Naive thymus-derived CD8-positive, alpha-beta T cell (primary cell): Measurements from ENCODE around the gene KRTAP4-16. TPM values are rescaled to one million over a fixed set of nuclear protein-coding genes. Genes with fewer than 3 reads are reported as not detected.
A peak's percentile ranks its signal among the peaks of the same experiment; 100 is the strongest.
"Not testable (repeated sequence)": the region's sequence is repeated elsewhere in the genome, so short reads cannot be mapped to it uniquely, and the experiment has no call there.

Source experiments
- ATAC-seq, 2 donors: fragments of 150-1000 bp; cut with Tn5 transposase in 1 of 2; sonication (Bioruptor Pico), chemical (Tn5 transposase) in 1 of 2; 1 replicate in 1 of 2; 2 replicates in 1 of 2; pipeline ENCODE4 v1.10.0; 2021; ENCODE audit warnings: mild to moderate bottlenecking in 2 of 2, moderate library complexity in 2 of 2
- POLR2A ChIA-PET: fragments of 350-600 bp; sonication (Branson Sonifier 250); formaldehyde crosslinking; loops from one replicate; lab custom pipeline; 2021; ENCODE audit warnings: antibody characterized with exemption; lab: Charles Lee
- DNase-seq, 10 donors: peaks; one replicate each; pipeline versions ENCODE4 v3.0.0 to v3.0.0-alpha.2; 2020 to 2022
- H3K27ac Mint-ChIP-seq, 10 donors: one replicate each; pipeline ENCODE4 v1.8.0; 2020 to 2022; ENCODE audit warnings: mild to moderate bottlenecking in 10 of 10, mixed read lengths in 10 of 10, moderate library complexity in 4 of 10, inconsistent platforms in 1 of 10
- H3K27me3 Mint-ChIP-seq, 5 donors: one replicate each; pipeline ENCODE4 v1.8.0; 2021 to 2022; ENCODE audit warnings: mixed read lengths in 5 of 5
- H3K36me3 Mint-ChIP-seq, 3 donors: one replicate each; pipeline ENCODE4 v1.8.0; 2020 to 2022; ENCODE audit warnings: mixed read lengths in 3 of 3, mild to moderate bottlenecking in 2 of 3, inconsistent platforms in 1 of 3
- H3K4me1 Mint-ChIP-seq, 4 donors: one replicate each; pipeline ENCODE4 v1.8.0; 2021 to 2022; ENCODE audit warnings: mixed read lengths in 4 of 4
- H3K4me3 Mint-ChIP-seq, 10 donors: one replicate each; pipeline ENCODE4 v1.8.0; 2020 to 2022; ENCODE audit warnings: mild to moderate bottlenecking in 10 of 10, mixed read lengths in 10 of 10, moderate library complexity in 6 of 10, inconsistent platforms in 1 of 10
- H3K9me3 Mint-ChIP-seq, 9 donors: one replicate each; pipeline ENCODE4 v1.8.0; 2020 to 2022; ENCODE audit warnings: mixed read lengths in 9 of 9, mild to moderate bottlenecking in 3 of 9, inconsistent platforms in 1 of 9, moderate library complexity in 1 of 9
- polyA plus RNA-seq, 3 donors: library from polyadenylated mRNA; unstranded; fragments of 300-500 nt; fragmentation: Illumina TruSeq; gene quantifications; one replicate each; pipeline ENCODE4 v1.2.3, GENCODE V29; 2021
- total RNA-seq, 8 experiments: library from RNA in 2 of 8; stranded (reverse) in 2 of 8; gene quantifications; one replicate each; pipeline ENCODE4 v1.2.3 and lab custom pipeline; 2021 to 2026

Gene KRTAP4-16
- total and polyA plus RNA-seq, 5 experiments from 2014 or later = not detected

GRCh38 chr17:41117846-41118386 is 15.9 kb upstream of the KRTAP4-16 start, which contains the start of gene KRTAP4-11:
Gene KRTAP4-11, minus strand, starts transcription at chr17:41118373. Its CDS starts 58 bp downstream, at chr17:41118315.
- Mint-ChIP-seq H3K27ac (peak within 1 kb of the TSS in 5 of 10 donors; percentile 18 to 78 (median 22)), H3K4me3 (peak within 1 kb of the TSS in 3 of 10 donors; percentile 9 to 49 (median 19)), H3K4me1 (peaks cover 24 to 62% (median 53%) of the 10 kb centered on the region in 4 donors)
- DNase-seq, H3K27me3 Mint-ChIP-seq, H3K9me3 Mint-ChIP-seq, POLR2A ChIA-PET, ATAC-seq, H3K36me3 Mint-ChIP-seq: not testable (repeated sequence)

- peak overlapping the region in 2 of 10 donors; percentile 24 to 47 for H3K27ac Mint-ChIP-seq
- peaks cover 0 to 3% (median 0%) of the 10 kb centered on the region in 5 donors for H3K27me3 Mint-ChIP-seq
- POLR2A ChIA-PET = interaction anchor here (1.5 kb wide), 2 partner anchors 9 to 206 kb away, joined by 3 to 5 read pairs; no protein-coding TSS in a partner anchor
- ATAC-seq = peak in 1 of 2 donors; percentile 22
- H3K4me1 Mint-ChIP-seq = peaks cover 24 to 55% (median 46%) of the 10 kb centered on the region in 4 donors
- peaks cover 0 to 3% (median 0%) of the 10 kb centered on the region in 3 donors for H3K36me3 Mint-ChIP-seq
- H3K9me3 Mint-ChIP-seq = peaks cover 0 to 7% (median 3%) of the 10 kb centered on the region in 9 donors
- H3K4me3 Mint-ChIP-seq = no peak overlapping the region
- DNase-seq = peak in 1 of 10 donors; percentile 9
Measured at GRCh38 chr17:41116297-41116696, 14.3 kb upstream of the KRTAP4-16 start.

DNA sequence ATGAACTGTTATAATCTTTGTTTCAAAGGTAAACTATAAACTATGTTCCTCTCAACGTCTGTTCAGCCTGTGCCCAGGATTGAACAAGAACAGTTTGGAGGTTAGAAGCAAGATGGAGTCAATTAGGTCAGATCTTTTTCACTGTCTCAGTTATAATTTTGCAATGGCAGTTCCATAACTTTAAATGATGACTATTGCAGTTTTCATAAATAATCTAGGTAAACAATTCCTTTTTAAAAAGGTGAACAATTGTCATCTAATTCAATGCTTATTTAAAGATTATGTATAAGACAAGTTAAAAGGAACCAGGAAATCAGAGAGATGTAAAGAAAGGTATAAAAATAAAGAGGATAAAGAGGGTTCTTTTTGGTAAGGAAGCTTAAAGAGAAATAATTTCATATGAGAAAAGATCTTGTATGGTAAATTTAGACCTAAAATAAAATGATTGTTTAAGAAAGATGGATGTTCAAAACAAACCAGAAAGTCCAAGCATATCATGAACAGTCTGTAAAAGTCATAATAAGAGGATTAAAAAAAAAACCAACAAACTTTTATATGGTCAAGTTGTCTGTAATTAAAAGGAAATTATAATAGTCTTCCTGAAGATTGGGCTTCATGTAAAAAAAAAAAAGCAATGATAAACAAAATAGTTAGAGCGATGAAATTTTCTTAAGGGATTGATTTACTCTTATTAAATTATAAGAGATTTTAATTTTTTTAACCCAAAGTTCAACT is 9.3 kb upstream of the KRTAP4-16 start:
- POLR2A ChIA-PET = no interaction called here

DNA sequence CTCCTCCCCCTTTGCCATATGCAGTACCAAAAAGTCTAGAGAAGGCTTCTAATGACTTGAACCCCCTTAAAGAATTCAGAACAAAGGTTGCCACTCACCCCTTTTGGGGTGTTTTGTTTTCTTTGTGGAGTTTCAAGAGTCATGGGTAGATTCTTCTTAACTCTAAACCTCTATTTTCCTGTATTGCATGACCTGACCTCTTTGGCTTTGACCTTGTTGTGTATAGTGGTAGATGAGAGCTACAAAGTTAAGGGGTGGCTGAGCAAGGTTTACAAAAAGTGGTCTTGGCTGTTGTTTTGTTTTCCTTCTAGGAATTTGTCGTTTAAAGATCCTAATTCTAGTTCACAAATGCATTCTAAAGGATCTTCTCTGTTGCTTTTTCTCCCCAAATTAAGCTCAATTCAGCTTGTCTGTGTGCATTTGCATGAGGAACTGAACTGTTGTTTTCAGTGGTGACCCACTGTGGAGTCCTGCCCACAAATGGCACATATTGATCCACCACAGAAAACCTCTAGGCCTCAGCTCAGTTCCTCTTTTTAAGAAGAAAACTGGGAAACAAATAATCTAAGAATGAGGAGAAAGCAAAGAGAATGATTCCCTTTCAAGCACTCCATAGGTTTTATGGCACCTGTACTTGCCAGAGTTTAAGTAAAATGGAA is 6.8 kb upstream of the KRTAP4-16 start:
- ATAC-seq, DNase-seq, POLR2A ChIA-PET, H3K27me3 Mint-ChIP-seq, H3K36me3 Mint-ChIP-seq: not testable (repeated sequence)
- Mint-ChIP-seq H3K4me1 (peaks cover 8 to 37% (median 23%) of the 10 kb centered on the region in 4 donors), H3K4me3 (peak overlapping the region in 6 of 10 donors; percentile 0 to 70 (median 18)), H3K27ac (peak overlapping the region in 5 of 10 donors; percentile 15 to 68 (median 42)), H3K9me3 (peaks cover 0 to 11% (median 0%) of the 10 kb centered on the region in 9 donors)

More for the DNA sequence above, 9.3 kb upstream of the KRTAP4-16 start:
- Mint-ChIP-seq H3K4me1 (peaks cover 13 to 55% (median 35%) of the 10 kb centered on the region in 4 donors), H3K4me3 (no peak overlapping the region), H3K9me3 (peaks cover 0 to 11% (median 0%) of the 10 kb centered on the region in 9 donors), H3K27ac (no peak overlapping the region), H3K27me3 (no peaks in the 10 kb centered on the region), H3K36me3 (peaks cover 0 to 3% (median 0%) of the 10 kb centered on the region in 3 donors)
- ATAC-seq = no peak
- DNase-seq = no peak

DNA sequence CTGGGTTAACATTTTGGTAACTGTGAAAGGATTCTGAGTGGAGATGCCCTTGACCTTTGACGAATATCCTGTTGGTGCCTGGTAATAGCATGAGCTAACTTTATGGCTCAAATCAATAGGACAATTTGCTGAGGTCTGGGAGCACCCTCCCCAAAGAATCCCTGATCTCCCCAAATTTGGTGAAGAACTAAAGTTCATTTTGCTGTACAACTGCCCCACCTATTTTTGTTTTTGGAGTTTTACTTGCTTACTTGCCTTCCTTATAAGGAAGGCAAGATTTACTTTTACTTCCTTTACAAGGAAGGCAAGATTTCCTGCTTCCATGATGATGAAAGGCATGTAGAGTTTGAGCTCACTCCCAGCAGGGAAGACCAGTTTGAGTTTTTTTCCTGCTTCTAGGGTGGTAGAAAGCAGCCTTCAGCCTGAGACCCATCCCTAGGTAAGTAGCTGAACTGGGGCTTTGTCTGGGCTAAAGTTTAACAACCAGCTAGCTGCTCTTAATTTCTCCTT is 6.0 kb upstream of the KRTAP4-16 start:
- peak overlapping the region in 4 of 10 donors; percentile 35 to 68 (median 54) for H3K27ac Mint-ChIP-seq
- H3K4me3 Mint-ChIP-seq = peak overlapping the region in 4 of 10 donors; percentile 0 to 70 (median 34)
- no peak for ATAC-seq

DNA sequence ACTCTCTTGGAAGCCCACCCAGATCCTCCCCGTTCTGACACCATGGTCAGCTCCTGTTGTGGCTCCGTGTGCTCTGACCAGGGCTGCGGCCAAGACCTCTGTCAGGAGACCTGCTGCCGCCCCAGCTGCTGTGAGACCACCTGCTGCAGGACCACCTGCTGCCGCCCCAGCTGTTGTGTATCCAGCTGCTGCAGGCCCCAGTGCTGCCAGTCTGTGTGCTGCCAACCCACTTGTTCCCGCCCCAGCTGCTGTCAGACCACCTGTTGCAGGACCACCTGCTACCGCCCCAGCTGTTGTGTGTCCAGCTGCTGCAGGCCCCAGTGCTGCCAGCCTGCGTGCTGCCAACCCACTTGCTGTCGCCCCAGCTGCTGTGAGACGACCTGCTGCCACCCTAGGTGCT is 3.3 kb upstream of the KRTAP4-16 start, which contains the start of gene KRTAP4-9:
Gene KRTAP4-9, plus strand, starts transcription at position 43 of the 400 bp plus-strand sequence. Its CDS starts 0 bp downstream, at position 43.
- H3K9me3 Mint-ChIP-seq, H3K4me3 Mint-ChIP-seq, DNase-seq, ATAC-seq, H3K27me3 Mint-ChIP-seq, H3K36me3 Mint-ChIP-seq, POLR2A ChIA-PET: not testable (repeated sequence)
- H3K4me1 Mint-ChIP-seq = peaks cover 8 to 40% (median 24%) of the 10 kb centered on the region in 4 donors
- peak within 1 kb of the TSS in 5 of 10 donors; percentile 25 to 72 (median 54) for H3K27ac Mint-ChIP-seq

More for the DNA sequence above, 6.0 kb upstream of the KRTAP4-16 start:
- Mint-ChIP-seq H3K4me1 (peaks cover 8 to 37% (median 23%) of the 10 kb centered on the region in 4 donors), H3K27me3 (peaks cover 0 to 4% (median 0%) of the 10 kb centered on the region in 5 donors), H3K9me3 (peaks cover 0 to 11% (median 0%) of the 10 kb centered on the region in 9 donors), H3K36me3 (no peaks in the 10 kb centered on the region)
- DNase-seq = no peak
- POLR2A ChIA-PET = no interaction called here

- ATAC-seq, H3K27me3 Mint-ChIP-seq, H3K9me3 Mint-ChIP-seq, H3K27ac Mint-ChIP-seq, H3K36me3 Mint-ChIP-seq, H3K4me3 Mint-ChIP-seq, POLR2A ChIA-PET, DNase-seq: not testable (repeated sequence)
- peaks cover 14 to 40% (median 30%) of the 10 kb centered on the region in 4 donors for H3K4me1 Mint-ChIP-seq
Measured at GRCh38 chr17:41104386-41105038, 2.5 kb upstream of the KRTAP4-16 start.

DNA sequence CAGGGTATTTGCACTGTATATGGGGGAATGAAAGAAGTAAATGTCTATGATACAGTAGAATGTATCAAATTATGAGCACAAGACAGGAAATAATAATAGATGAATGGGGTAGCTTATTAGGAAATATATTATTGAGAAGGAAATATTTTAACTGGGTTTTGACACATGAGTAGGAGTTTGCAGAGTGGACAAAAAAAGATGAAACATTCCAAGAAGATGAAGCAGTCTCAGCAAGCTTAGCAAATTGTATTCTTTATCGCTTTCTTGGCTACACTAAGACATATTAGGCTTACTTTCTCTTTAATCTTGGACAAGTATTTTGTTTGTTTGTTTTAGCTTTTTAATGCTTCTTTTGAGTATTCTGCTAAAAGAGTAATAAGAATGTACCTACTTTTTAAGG is 1.9 kb upstream of the KRTAP4-16 start:
- H3K27me3 Mint-ChIP-seq = peaks cover 0 to 4% (median 0%) of the 10 kb centered on the region in 5 donors
- POLR2A ChIA-PET = no interaction called here
- H3K4me3 Mint-ChIP-seq = no peak overlapping the region
- DNase-seq (no peak), ATAC-seq (no peak)
- peaks cover 0 to 6% (median 0%) of the 10 kb centered on the region in 9 donors for H3K9me3 Mint-ChIP-seq
- H3K36me3 Mint-ChIP-seq = no peaks in the 10 kb centered on the region
- H3K4me1 Mint-ChIP-seq = peaks cover 14 to 36% (median 27%) of the 10 kb centered on the region in 4 donors
- no peak overlapping the region for H3K27ac Mint-ChIP-seq

GRCh38 chr17:41099682-41100480 is 2.1 kb downstream of the KRTAP4-16 start:
- Mint-ChIP-seq H3K27me3 (peaks cover 6 to 14% (median 8%) of the 10 kb centered on the region in 5 donors), H3K27ac (peak overlapping the region in 2 of 10 donors; percentile 11 to 24), H3K4me3 (peak overlapping the region in 5 of 10 donors; percentile 8 to 56 (median 32)), H3K4me1 (peaks cover 6 to 20% (median 12%) of the 10 kb centered on the region in 4 donors)
- ATAC-seq = peak; percentile 52 to 62
- POLR2A ChIA-PET, H3K36me3 Mint-ChIP-seq, DNase-seq, H3K9me3 Mint-ChIP-seq: not testable (repeated sequence)

- Mint-ChIP-seq H3K27me3 (peaks cover 6 to 14% (median 8%) of the 10 kb centered on the region in 5 donors), H3K4me3 (no peak overlapping the region), H3K27ac (no peak overlapping the region), H3K9me3 (no peaks in the 10 kb centered on the region), H3K36me3 (no peaks in the 10 kb centered on the region), H3K4me1 (peaks cover 6 to 20% (median 12%) of the 10 kb centered on the region in 4 donors)
- POLR2A ChIA-PET = no interaction called here
- no peak for DNase-seq
- no peak for ATAC-seq
Measured at GRCh38 chr17:41098481-41098880, 3.5 kb downstream of the KRTAP4-16 start.

DNA sequence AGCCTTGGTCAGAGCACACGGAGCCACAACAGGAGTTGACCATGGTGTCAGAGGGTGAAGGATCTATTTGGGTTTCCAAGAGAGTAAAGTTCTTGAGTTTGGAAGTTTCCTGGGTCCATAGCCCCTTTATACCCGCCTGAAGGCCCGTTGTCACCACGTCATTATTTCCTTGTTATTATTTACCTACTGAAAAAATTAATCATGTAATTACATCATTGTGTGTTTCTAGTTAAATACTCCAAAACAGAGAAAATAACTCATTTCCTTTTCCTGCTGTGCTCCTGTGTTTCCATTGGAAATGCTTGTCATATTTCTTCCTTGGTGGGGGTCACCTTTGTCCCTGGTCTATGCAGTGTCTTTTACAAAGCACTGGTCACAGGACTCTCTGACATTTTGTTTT is 4.0 kb downstream of the KRTAP4-16 start, which contains the start of gene KRTAP4-8:
Gene KRTAP4-8, minus strand, starts transcription at position 101 of the 400 bp plus-strand sequence. Its CDS starts 58 bp downstream, at position 43.
- peaks cover 0 to 1% (median 1%) of the 10 kb centered on the region in 3 donors for H3K36me3 Mint-ChIP-seq
- POLR2A ChIA-PET = no interaction called here
- peaks cover 0 to 2% (median 0%) of the 10 kb centered on the region in 9 donors for H3K9me3 Mint-ChIP-seq
- ATAC-seq (no peak), DNase-seq (no peak)
- H3K4me1 Mint-ChIP-seq = peaks cover 6 to 20% (median 12%) of the 10 kb centered on the region in 4 donors
- H3K4me3 Mint-ChIP-seq = no peak within 1 kb of the TSS
- peak within 1 kb of the TSS in 1 of 10 donors; percentile 47 for H3K27ac Mint-ChIP-seq
- H3K27me3 Mint-ChIP-seq = peaks cover 6 to 14% (median 8%) of the 10 kb centered on the region in 5 donors
